KOPT-K1 (cell line): ENCODE results near the gene UBR4.

Experiments
- H3K27ac ChIP-seq: fragments of 200-600 bp; sonication (generic); 2 replicates; pipeline ENCODE4 v1.5.1; 2016; ENCODE audit warnings: antibody characterized with exemption, mild to moderate bottlenecking, low read depth, low read length; ENCODE audit not compliant: poor library complexity, severe bottlenecking
- H3K36me3 ChIP-seq: fragments of 200-600 bp; sonication (generic); 2 replicates; pipeline ENCODE4 v1.5.1; 2017; ENCODE audit warnings: antibody characterized with exemption, mild to moderate bottlenecking, low read length, moderate library complexity; ENCODE audit not compliant: insufficient read depth
- H3K9me3 ChIP-seq: fragments of 200-600 bp; sonication (generic); 2 replicates; pipeline ENCODE4 v1.5.1; 2017; ENCODE audit warnings: antibody characterized with exemption, low read length, mild to moderate bottlenecking; ENCODE audit not compliant: insufficient read depth, poor library complexity, severe bottlenecking

The UBR4 gene

GRCh38 chr1:19205845-19206244, 4.2 kb downstream of the UBR4 start:
- peaks cover 38% of the 10 kb centered on the region for H3K36me3 ChIP-seq
- H3K9me3 ChIP-seq: no peaks in the 10 kb centered on the region
- H3K27ac ChIP-seq: no peak overlapping the region

- Histone ChIP-seq H3K36me3 (peaks cover 42% of the 10 kb centered on the region), H3K27ac (no peak overlapping the region)
Measured at GRCh38 chr1:19205403-19205802, 4.7 kb downstream of the UBR4 start.

GRCh38 chr1:19204446-19205266, 5.4 kb downstream of the UBR4 start:
- no peak overlapping the region for H3K27ac ChIP-seq
- H3K36me3 ChIP-seq: peaks cover 50% of the 10 kb centered on the region

More at GRCh38 chr1:19205403-19205802, 4.7 kb downstream of the UBR4 start:
- no peaks in the 10 kb centered on the region for H3K9me3 ChIP-seq

GRCh38 chr1:19203440-19203839, 6.6 kb downstream of the UBR4 start:
- H3K36me3 ChIP-seq: peaks cover 62% of the 10 kb centered on the region
- no peak overlapping the region for H3K27ac ChIP-seq
- no peaks in the 10 kb centered on the region for H3K9me3 ChIP-seq

More at GRCh38 chr1:19204446-19205266, 5.4 kb downstream of the UBR4 start:
- H3K9me3 ChIP-seq: no peaks in the 10 kb centered on the region

GRCh38 chr1:19202396-19202795, 7.7 kb downstream of the UBR4 start:
- H3K36me3 ChIP-seq: peaks cover 72% of the 10 kb centered on the region

GRCh38 chr1:19199969-19200604, 10.0 kb downstream of the UBR4 start:
- H3K36me3 ChIP-seq: peaks cover 86% of the 10 kb centered on the region
- no peaks in the 10 kb centered on the region for H3K9me3 ChIP-seq
- H3K27ac ChIP-seq: no peak overlapping the region

More at GRCh38 chr1:19202396-19202795, 7.7 kb downstream of the UBR4 start:
- Histone ChIP-seq H3K27ac (no peak overlapping the region), H3K9me3 (no peaks in the 10 kb centered on the region)

- Histone ChIP-seq H3K36me3 (peaks cover 82% of the 10 kb centered on the region), H3K27ac (no peak overlapping the region), H3K9me3 (no peaks in the 10 kb centered on the region)
Measured at GRCh38 chr1:19199329-19199968, 10.6 kb downstream of the UBR4 start.

- H3K9me3 ChIP-seq: no peaks in the 10 kb centered on the region
- H3K27ac ChIP-seq: no peak overlapping the region
- peaks cover 86% of the 10 kb centered on the region for H3K36me3 ChIP-seq
Measured at GRCh38 chr1:19198820-19199219, 11.2 kb downstream of the UBR4 start.

GRCh38 chr1:19197845-19198244, 12.2 kb downstream of the UBR4 start:
- peaks cover 90% of the 10 kb centered on the region for H3K36me3 ChIP-seq
- H3K27ac ChIP-seq: no peak overlapping the region
- H3K9me3 ChIP-seq: no peaks in the 10 kb centered on the region

GRCh38 chr1:19196331-19196730, 13.7 kb downstream of the UBR4 start:
- Histone ChIP-seq H3K9me3 (no peaks in the 10 kb centered on the region), H3K36me3 (peaks cover 91% of the 10 kb centered on the region), H3K27ac (no peak overlapping the region)

GRCh38 chr1:19193004-19193403, 17.1 kb downstream of the UBR4 start:
- peaks cover 90% of the 10 kb centered on the region for H3K36me3 ChIP-seq
- H3K27ac ChIP-seq: no peak overlapping the region
- H3K9me3 ChIP-seq: no peaks in the 10 kb centered on the region

GRCh38 chr1:19191811-19192210, 18.3 kb downstream of the UBR4 start:
- no peaks in the 10 kb centered on the region for H3K9me3 ChIP-seq
- no peak overlapping the region for H3K27ac ChIP-seq
- peaks cover 89% of the 10 kb centered on the region for H3K36me3 ChIP-seq

GRCh38 chr1:19190468-19190867, 19.6 kb downstream of the UBR4 start:
- Histone ChIP-seq H3K9me3 (no peaks in the 10 kb centered on the region), H3K36me3 (peaks cover 89% of the 10 kb centered on the region), H3K27ac (no peak overlapping the region)

- Histone ChIP-seq H3K9me3 (no peaks in the 10 kb centered on the region), H3K27ac (no peak overlapping the region), H3K36me3 (peaks cover 98% of the 10 kb centered on the region)
Measured at GRCh38 chr1:19189270-19189669, 20.8 kb downstream of the UBR4 start.

- Histone ChIP-seq H3K27ac (no peak overlapping the region), H3K9me3 (no peaks in the 10 kb centered on the region), H3K36me3 (peaks cover 98% of the 10 kb centered on the region)
Measured at GRCh38 chr1:19187852-19188251, 22.2 kb downstream of the UBR4 start.
